ENCODE data around the gene MAOB.
"Not testable (repeated sequence)": the region's sequence is repeated elsewhere in the genome, so short reads cannot be mapped to it uniquely, and the experiment has no call there.

MAOB gene

DNA sequence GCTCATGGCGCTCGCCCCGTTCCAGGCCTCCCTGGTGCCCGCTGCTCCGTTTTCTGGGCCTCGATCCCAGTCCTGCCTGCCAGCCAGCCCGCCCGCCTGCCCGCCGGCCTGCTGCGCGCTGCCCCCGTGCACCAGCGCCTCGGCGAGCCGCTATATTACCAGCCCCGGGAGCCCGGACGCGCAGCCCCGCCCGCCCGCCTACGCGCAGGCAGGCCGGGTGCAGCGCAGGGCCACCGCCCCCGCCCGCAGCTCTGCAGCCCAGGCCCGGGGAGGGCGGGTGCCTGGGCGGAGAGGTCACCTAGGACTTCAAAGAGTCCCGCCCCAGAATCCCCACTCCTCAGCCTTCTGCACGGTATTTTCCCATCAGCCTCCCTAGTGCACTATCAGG lies at the start of gene MAOB:
Gene MAOB (minus strand): TSS at position 157 of the 388 bp plus-strand sequence. CDS start 151 bp downstream, at position 6.
- no peak for DNase-seq

GRCh38 chrX:43922032-43922431 lies 39.8 kb upstream of the MAOB start:
- not testable (repeated sequence) for DNase-seq

- DNase-seq = not testable (repeated sequence)
Observed at GRCh38 chrX:43910772-43911171, 28.5 kb upstream of the MAOB start.

DNA sequence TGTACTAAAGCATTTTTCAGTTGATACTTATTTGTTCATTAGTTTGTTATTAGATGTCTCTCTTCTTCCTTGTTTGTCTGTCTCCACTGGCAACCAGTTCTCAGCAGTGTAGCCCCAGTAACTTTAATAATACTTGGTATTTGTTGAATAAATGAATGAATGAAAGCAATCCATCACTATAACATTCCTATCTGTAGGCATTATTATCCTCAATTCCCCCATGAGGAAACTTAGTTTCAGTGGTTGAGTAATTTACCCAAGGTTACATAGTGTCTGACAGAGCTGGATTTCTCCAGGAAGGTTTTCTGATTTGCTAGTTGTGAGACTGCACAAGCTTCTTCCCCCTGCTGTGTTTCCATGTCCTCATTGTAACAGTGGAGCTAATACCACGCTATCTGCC lies 27.8 kb upstream of the MAOB start:
- DNase-seq = no peak

DNA sequence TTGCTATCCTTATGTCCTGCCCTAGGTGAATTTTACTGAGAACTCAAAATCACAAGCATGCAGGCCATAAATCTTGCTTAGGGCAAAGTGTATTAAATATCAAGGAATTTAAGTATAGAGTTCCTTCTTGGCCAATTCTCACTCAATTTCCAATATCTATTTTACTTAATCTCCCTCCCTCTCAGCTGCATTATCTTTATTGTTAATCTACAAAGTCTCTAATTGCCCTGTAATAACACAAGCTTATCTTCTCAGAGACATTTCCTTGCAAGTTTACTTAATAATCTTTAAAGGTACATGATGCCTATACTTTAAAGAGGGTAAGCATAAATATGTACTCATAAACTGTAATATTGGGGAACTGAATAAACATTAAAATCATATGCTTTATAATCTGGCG lies 26.9 kb upstream of the MAOB start:
- no peak for DNase-seq

DNA sequence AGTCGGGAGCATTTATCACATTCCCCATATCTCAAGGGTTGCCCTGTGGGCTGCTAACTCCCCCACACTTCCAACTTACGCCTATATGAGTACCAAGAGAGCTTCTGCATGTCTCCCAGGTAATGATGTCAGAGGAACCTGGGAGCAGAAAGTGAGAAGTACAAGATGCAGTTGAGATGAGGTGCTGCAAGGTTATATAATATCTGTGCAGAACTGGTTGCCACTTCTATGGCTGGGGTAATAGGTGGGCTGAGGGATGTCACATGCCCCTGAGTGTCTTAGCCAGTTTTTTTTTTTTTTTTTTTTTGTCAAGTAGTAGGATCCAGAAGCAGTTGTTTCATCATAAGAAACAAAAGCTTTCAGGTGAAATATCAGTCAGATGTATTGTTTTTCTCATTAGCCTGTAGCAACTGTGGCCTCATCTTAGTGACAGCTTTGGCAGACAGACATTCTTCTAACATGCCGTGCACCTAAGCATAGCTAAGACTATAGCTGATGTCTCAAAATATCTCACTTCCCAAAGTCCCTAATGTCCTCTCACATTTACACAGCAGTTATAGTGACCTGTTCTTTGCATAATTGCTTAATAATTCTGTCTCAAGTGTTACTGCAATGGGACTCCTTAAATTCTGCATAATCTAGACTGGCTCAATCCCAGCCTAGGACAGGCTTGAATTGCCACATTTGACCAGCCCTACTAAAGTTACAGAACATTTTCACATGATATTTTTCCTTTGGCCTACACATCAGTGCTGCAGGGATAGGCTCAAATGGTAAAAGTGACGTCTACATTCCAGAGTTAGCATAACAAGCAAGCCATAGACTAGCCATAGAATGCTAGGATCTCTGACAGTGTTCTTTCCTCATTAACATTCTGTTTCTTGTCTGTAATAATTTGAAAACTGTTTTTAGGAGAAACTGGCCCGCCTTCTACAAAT lies 17.9 kb upstream of the MAOB start:
- no peak for DNase-seq

GRCh38 chrX:43898406-43899035 lies 16.3 kb upstream of the MAOB start:
- DNase-seq = no peak

DNA sequence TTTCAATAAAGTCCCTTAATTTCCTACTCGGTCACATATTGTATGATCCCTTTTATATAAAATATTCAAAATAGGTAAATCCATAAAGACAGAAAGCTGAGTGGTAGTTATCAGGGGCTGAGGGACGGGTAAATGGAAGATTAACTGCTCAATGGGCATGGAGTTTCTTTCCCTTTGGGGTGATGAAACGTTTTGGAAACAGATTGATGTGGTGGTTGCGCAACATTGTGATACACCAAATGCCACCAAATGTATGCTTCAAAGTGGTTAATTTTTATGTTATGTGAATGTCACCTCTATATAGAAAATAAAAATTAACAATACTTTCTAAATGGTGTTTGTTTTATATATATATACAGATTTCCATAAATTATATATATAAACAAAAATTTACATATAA lies 15.0 kb upstream of the MAOB start:
- no peak for DNase-seq

DNA sequence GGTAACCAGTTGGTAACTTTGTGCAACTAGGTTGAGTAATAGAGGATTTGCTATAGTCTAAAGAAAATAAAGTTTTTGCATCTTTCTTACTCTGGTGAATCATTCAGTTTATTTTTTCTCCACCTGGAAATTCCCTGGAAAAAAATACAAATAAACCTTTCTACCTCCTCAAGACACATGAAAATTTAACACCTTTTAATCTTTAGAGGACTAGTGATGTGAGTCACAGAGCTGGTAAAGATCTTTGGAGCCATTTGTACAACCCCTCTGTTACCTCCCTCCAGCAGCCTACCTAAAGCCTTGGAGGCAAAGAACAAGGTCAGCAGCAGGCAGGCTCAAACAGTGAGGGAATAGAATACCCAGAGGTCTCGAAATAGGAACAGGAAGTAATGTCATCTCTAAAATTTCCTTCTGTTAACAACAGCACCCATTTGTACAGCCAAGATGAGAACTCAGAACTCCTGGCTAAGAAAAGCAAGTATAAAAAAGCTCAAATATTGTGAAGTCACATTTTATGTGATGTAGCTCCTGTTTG lies 10.2 kb upstream of the MAOB start:
- no peak for DNase-seq

- no peak for DNase-seq
Observed at GRCh38 chrX:43885617-43886016, 3.4 kb upstream of the MAOB start.

- DNase-seq = no peak
Observed at GRCh38 chrX:43881410-43882293, 598 bp downstream of the MAOB start.

DNA sequence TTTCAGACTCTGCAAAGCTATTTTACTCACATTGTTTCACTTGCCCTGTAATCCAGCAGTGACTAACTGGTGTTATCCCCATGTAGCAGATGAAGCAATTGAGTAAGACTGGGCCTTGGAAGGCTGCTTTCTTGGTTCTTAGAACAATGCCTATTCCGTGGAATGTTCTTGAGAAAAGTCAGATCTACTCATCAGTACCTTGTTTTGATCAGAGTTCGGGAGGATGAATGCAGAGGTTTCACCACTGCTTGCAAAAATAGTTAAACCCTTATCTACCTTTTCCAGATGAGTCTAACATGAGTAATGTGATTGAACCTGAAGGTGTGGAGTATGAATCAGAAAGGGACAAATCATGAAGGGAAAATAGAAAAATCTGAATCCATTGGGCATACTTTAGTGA lies 1.8 kb downstream of the MAOB start:
- no peak for DNase-seq

GRCh38 chrX:43878906-43879526 lies 3.2 kb downstream of the MAOB start:
- no peak for DNase-seq

- no peak for DNase-seq
Observed at GRCh38 chrX:43876680-43877079, 5.6 kb downstream of the MAOB start.

DNA sequence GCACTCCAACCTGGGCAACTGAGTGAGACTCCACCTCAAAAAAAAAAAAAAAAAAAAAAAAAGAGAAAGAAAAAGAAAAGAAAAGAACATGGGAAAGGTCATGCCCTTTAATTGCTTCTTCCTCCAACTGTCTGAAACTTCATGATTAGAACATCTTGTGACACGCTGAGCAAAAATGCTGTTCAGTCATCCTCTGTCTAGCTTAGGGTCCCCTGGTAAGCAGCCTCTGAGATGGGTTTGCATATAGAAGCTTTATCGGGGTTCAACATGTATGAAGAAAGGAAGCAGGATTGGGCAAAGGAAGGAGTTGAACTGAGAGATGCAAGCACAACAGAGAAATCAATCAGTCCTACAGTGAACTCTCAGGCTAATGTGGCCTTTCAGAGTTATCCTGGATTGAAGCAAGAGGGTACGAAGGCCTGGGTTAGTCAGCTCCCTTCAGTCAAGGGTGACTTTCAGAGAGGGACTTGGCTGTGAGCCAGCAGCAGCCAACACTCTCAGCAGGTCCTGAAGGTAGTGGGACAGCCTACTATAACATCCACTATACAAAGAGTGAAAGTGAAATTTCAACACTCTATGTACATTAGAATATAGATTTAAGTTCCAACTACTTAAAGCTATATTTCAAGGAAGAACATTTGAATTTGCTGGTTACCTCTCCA lies 11.4 kb downstream of the MAOB start:
- no peak for DNase-seq

GRCh38 chrX:43870011-43870410 lies 12.2 kb downstream of the MAOB start:
- DNase-seq = no peak

- no peak for DNase-seq
Observed at GRCh38 chrX:43868791-43869190, 13.5 kb downstream of the MAOB start.

DNA sequence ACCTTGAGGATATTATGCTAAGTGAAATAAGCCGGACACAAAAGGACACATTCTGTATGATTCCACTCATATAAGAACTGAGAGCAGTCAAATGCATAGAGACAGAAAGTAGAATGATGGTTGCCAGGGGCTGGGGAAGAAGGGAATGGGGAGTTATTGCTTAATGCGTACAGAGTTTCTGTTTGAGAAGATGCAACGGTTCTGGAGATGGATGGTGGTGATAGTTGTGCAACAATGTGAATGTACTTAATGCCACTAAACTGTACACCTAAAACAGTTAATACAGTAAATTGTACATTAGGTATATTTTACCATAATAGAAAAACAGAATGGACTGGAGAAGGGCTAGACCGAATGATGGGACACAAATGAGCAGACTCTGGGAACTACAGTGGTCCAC lies 15.8 kb downstream of the MAOB start:
- DNase-seq = no peak

- DNase-seq = no peak
Observed at GRCh38 chrX:43865791-43866190, 16.5 kb downstream of the MAOB start.

DNA sequence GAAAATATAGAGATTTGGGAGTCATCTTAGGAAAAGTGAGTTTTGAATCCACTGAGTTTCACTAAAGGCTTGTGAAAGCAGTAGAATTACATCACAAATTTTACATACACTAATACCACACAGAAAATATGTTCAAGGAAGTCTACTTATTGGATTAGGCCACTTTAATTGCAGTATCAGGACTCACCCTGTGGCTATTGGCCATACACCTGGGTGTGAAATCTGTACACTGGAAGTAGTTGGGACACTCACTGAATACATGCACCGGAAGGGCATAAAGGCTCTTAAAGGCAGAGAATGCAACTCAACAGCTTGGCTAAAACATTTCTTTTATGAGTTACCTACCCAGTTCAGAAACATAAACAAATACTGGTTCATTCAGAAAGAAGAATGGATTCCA lies 19.8 kb downstream of the MAOB start:
- no peak for DNase-seq

DNA sequence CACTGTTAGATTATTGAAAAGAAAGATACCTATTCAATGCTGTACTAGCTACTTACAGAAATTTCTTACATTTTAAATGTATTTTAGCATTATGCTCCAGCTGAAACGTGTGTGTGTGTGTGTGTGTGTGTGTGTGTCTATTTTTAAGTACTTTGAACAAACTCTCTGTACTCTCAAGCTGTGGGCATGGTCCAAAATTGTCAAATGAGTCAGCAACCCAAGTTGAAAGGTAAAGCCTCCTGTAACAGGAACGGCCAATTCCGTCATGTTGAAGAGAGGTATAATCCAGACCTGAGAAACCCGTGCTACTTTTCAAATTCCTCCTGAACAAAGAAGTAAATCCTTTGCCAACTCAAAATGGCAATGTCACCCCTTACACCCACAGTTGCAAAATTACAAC lies 20.5 kb downstream of the MAOB start:
- no peak for DNase-seq
